Astrocyte (in vitro differentiated cells and primary cell): ENCODE measurements around the gene STX5.

Experiments used
- CTCF ChIP-seq: IDR thresholded peaks from 2 replicates; pipeline ENCODE4 v1.5.1; 2011; ENCODE audit warnings: low read depth, mild to moderate bottlenecking, inconsistent platforms, low read length, moderate library complexity; ENCODE audit not compliant: insufficient read depth
- EZH2 ChIP-seq: IDR thresholded peaks from 2 replicates; pipeline ENCODE4 v1.6.1; 2012; ENCODE audit warnings: mild to moderate bottlenecking, low read length, inconsistent platforms; ENCODE audit not compliant: insufficient read depth

- TF ChIP-seq CTCF (no peak), EZH2 (no peak)
These were observed 734 bp upstream of the STX5 start, which contains the start of gene TEX54 for GRCh38 chr11:62832336-62833234.
